ES-I3 (cell line): ENCODE results near the gene GNAI2.
A peak's percentile ranks its signal among the peaks of the same experiment; 100 is the strongest.

Experiments used
- H3K36me3 ChIP-seq: 2 replicates; pipeline ENCODE4 v1.6.1; 2013; ENCODE audit warnings: mild to moderate bottlenecking, low read length, control low read depth, moderate library complexity; ENCODE audit not compliant: insufficient read depth
- H3K4me1 ChIP-seq: 2 replicates; pipeline ENCODE4 v1.6.1; 2013; ENCODE audit warnings: mild to moderate bottlenecking, control low read depth, low read length; ENCODE audit not compliant: insufficient read depth
- H3K9ac ChIP-seq: 2 replicates; pipeline ENCODE4 v1.6.1; 2013; ENCODE audit warnings: low read depth, mild to moderate bottlenecking, low read length, moderate library complexity
- H3K9me3 ChIP-seq: 2 replicates; pipeline ENCODE4 v1.6.1; 2013; ENCODE audit warnings: mild to moderate bottlenecking, low read length, moderate library complexity; ENCODE audit not compliant: control insufficient read depth, insufficient read depth

Gene GNAI2

DNA sequence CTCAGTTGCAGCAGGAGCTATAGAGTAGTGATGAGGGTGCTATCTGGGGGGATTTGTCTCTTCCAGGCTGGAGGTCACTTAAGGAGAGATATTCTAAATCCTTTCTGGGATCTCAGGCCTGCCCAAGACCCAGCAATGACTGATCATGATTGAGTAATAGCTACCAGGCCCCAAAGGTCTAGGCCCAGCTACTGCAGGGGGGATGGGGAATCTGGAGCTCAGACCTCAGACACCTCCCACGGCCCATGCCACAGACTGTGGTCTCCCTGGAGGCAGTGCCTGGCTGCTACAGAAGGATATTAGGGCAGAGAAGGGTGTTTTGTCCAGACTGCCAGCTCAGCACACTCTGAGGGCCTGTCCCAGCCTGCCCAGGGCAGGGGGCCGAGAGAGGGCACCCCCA is 24.1 kb upstream of the GNAI2 start:
- H3K36me3 ChIP-seq = no peaks in the 10 kb centered on the region

DNA sequence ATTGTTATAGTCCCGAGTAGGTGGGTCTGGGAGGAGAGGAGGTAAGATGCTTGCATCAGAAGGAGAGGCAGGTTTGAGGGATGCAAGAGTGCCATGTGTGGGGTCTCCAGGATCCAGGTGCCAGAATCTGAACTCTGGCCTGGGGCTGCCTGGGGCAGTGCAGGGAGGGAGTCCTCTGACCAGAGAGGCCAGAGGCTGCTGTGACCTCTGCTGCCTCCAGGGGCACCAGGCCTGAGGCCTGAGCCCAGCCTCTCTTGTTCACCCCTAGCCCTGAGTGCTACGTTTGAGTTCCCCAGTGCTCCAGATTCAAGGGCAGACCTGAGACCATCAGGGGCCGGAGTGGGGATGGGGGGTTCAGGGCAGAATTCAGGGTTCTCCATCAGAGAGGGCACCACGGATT is 23.5 kb upstream of the GNAI2 start:
- H3K9ac ChIP-seq = no peak overlapping the region
- peaks cover 11% of the 10 kb centered on the region; the same call in 1 of the 2 replicates for H3K4me1 ChIP-seq
- H3K9me3 ChIP-seq = no peaks in the 10 kb centered on the region
- H3K36me3 ChIP-seq = no peaks in the 10 kb centered on the region

More for the DNA sequence above, 24.1 kb upstream of the GNAI2 start:
- Histone ChIP-seq H3K4me1 (peaks cover 11% of the 10 kb centered on the region; the same call in 1 of the 2 replicates), H3K9ac (no peak overlapping the region), H3K9me3 (no peaks in the 10 kb centered on the region)

DNA sequence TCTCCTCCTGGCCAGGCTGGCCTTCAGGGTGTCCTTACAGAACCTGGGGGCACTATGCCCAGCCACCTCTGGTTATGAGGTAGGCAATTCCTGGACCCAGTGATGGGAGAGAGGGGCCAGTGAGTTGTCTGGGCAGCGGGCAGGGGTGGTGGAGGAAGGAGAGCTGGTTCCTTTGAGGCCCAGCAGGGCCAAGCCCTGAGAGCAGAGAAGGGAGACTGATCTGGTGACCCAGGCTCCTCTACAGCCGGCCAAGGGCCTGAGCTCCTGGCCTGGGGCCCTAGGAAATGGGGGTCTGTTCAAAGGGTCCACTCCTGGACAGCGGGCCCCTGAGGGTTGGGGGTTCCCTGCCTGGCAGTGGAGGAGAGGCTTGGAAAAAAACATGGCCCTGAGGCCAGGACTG is 23.0 kb upstream of the GNAI2 start:
- Histone ChIP-seq H3K36me3 (no peaks in the 10 kb centered on the region), H3K9me3 (no peaks in the 10 kb centered on the region), H3K4me1 (peaks cover 11% of the 10 kb centered on the region; the same call in 1 of the 2 replicates), H3K9ac (no peak overlapping the region)

DNA sequence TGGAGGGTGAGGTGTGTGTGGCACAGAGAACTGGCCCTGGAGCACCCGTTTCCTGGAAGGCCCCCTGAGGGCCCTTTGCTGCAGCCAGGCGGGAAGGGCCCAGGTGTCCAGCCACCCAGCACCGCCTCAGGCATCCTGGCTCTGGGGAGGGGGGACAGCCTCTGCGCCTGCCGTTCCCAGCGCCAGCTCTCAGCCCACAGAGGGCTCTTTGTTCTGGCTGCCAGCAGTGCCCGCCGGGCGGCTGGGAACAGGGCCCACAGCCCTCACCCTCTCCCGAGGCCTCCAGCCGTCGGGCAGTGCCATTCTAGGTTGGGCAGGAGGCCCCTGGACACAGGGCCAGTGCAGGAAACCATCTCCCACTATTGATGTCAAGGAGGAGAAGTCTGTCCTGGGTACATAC is 22.6 kb upstream of the GNAI2 start:
- Histone ChIP-seq H3K36me3 (no peaks in the 10 kb centered on the region), H3K9me3 (no peaks in the 10 kb centered on the region), H3K9ac (no peak overlapping the region), H3K4me1 (peaks cover 11% of the 10 kb centered on the region; the same call in 1 of the 2 replicates)

DNA sequence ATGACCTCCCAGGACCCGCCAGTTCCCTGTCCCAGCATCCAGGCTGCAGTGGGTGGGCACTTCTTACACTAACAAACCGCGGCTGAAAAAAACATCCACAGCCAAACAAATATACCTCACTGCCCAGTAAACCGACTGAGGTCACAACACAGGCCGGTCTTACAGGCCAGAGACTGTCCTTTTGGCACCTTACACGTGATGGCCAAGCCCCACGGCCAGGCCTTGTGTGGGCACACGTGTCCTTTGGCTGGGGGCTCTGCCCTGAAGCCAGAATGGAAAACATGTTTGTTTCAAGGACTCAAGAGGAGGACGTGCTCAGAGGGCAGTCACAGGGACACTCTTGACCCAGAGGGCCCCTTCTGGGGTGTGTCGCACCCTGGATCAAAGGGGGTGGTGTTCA is 21.2 kb upstream of the GNAI2 start:
- no peaks in the 10 kb centered on the region for H3K9me3 ChIP-seq
- no peaks in the 10 kb centered on the region for H3K36me3 ChIP-seq
- no peak overlapping the region for H3K9ac ChIP-seq
- H3K4me1 ChIP-seq = peaks cover 11% of the 10 kb centered on the region; the same call in 1 of the 2 replicates

DNA sequence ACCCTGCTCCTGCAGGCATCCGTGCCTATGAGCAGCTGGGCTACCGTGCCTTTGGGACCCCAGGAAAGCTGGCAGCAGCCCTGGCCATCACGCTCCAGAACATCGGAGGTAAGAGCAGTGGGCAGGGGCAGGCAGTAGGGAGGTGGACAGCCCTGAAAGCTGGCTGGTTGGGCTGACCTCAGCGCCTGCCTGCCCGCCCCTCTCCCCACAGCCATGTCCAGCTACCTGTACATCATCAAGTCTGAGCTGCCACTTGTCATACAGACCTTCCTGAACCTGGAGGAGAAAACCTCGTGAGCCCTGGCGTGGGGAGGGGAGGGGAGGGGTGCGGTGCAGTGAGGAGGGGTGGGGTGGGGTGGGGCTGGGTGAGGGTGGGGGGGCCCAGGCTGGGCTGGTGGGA is 20.5 kb upstream of the GNAI2 start:
- Histone ChIP-seq H3K9ac (no peak overlapping the region), H3K36me3 (no peaks in the 10 kb centered on the region), H3K4me1 (peaks cover 8% of the 10 kb centered on the region; the same call in 1 of the 2 replicates), H3K9me3 (no peaks in the 10 kb centered on the region)

DNA sequence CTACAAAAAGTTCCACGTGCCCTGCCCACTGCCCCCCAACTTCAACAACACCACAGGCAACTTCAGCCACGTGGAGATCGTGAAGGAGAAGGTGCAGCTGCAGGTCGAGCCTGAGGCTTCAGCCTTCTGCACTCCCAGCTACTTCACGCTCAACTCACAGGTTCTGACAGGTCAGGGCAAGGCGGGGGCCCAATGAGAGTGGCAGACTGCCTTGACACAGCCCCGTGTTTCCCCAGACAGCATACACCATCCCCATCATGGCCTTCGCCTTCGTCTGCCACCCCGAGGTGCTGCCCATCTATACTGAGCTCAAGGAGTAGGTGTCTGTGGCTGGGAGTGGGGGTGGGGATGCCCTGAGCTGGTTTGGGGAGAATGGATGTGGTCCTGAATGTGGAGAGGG is 18.3 kb upstream of the GNAI2 start:
- H3K4me1 ChIP-seq = no peaks in the 10 kb centered on the region; the same call in 1 of the 2 replicates
- no peak overlapping the region for H3K9ac ChIP-seq
- H3K9me3 ChIP-seq = no peaks in the 10 kb centered on the region
- no peaks in the 10 kb centered on the region for H3K36me3 ChIP-seq

DNA sequence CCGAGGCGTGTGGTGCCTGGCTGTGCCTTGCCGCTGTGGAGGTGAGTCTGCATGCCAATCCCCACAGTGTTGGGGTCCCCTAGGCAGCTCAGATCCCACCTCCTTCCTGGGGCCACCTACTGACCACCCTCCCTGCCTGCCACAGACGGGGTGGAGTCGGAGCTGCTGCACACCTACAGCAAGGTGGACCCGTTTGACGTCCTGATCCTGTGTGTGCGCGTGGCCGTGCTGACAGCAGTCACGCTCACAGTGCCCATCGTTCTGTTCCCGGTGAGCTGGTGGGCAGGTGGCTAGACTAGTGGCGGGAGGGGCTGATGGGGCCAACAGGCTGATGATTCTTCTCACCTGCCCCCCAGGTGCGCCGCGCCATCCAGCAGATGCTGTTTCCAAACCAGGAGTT is 17.6 kb upstream of the GNAI2 start:
- Histone ChIP-seq H3K4me1 (no peaks in the 10 kb centered on the region; the same call in 1 of the 2 replicates), H3K9ac (no peak overlapping the region), H3K9me3 (no peaks in the 10 kb centered on the region), H3K36me3 (no peaks in the 10 kb centered on the region)

DNA sequence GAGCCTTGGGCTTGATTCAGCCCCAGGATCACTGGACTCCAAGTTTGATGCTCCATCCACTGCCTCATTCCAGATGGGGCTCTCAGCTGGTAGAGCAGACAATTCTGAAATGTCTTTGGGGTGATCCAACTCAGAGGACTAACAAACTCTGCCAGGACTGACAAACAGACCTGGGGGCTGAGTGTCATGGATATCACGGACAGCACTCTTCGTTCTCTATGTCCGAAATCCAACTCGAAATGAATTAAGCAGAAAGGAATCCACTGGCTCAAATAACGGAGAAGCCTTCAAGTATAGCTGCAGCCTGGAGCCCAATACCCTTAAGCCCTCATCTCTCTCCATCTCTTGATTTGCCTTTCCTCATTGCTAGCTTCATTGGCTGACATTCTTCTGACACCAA is 16.7 kb upstream of the GNAI2 start:
- Histone ChIP-seq H3K4me1 (no peaks in the 10 kb centered on the region; the same call in 1 of the 2 replicates), H3K9me3 (no peaks in the 10 kb centered on the region), H3K9ac (no peak overlapping the region), H3K36me3 (no peaks in the 10 kb centered on the region)

DNA sequence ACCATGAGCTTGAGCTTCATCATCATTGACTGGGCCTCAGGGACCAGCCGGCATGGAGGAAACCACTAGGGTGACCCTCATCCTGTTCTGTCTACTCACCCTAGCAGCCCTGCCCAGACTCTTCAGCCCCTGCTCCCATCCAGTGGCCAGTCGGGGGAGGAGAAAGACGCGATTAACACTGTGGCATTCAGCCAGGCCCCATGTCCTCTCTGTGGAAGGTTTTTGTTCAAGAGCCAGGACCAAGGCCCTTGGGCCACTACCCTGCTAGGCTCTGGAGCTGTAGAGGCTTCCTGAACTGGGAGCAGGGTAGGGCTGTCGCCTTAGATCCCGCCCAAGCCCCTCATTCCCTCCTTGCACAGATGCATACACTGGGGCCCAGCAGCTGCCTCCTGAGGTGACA is 15.9 kb upstream of the GNAI2 start:
- Histone ChIP-seq H3K9ac (no peak overlapping the region), H3K4me1 (no peaks in the 10 kb centered on the region; the same call in 1 of the 2 replicates), H3K9me3 (no peaks in the 10 kb centered on the region)

DNA sequence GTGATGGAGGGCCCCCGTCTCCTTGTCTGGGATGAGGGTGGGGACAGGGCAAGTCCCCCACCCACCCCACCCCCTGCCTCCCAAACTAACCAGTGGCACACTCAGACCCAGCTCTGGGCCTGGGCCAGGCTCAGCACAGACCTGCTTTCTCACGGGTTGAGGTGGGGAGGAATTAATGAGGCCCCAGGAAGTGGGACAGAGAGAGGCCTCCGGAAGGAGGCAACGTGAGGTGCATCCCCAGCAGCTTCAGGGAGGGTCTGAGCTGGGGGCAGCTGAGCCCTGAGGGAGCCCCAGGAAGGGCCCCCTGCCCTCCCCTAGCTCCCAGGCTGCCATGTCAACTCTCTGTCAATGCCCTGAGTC is 15.0 kb upstream of the GNAI2 start:
- H3K9ac ChIP-seq = no peak overlapping the region
- H3K4me1 ChIP-seq = no peaks in the 10 kb centered on the region; the same call in 1 of the 2 replicates
- no peaks in the 10 kb centered on the region for H3K9me3 ChIP-seq
- H3K36me3 ChIP-seq = no peaks in the 10 kb centered on the region

More for the DNA sequence above, 15.9 kb upstream of the GNAI2 start:
- H3K36me3 ChIP-seq = no peaks in the 10 kb centered on the region

DNA sequence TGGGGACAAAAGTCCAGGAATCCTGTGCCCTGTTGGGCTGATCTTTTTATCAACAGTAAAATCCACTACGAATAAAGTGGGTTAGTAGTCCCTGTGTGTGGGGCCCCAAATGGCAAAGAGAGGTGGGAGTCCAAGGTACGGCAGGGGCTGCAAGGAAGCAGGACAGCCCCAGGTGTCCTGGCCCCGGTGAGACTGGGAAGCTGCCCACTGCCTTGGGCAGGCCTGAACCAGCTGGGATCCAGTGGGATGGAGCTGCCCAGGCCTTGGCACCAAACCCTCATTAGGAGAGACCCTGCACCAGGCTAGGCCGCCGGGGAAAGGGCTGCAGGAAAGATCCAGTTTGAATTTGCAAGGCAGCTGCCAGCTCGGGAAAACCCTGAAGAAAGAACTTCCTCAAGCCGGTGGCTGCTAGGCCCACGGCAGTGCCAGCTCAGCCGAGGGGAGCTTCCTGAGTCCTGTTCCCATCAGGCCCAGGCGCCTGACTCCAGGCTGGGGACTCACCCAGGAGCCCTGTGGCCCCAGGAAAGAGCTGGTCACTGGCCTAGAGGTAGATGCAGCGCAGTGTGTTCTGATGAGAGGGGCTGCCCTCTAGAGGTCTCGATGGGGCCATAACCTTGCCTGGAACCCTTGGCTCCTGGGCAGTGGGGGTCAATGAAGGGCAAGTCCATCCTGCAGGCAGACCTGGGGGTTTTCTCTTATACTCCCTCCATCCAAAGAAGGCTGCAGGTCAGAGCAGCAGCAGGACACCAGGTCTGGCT is 14.4 kb upstream of the GNAI2 start:
- Histone ChIP-seq H3K9me3 (no peaks in the 10 kb centered on the region), H3K9ac (no peak overlapping the region; the same call in 1 of the 2 replicates), H3K36me3 (no peaks in the 10 kb centered on the region), H3K4me1 (no peaks in the 10 kb centered on the region; the same call in 1 of the 2 replicates)

DNA sequence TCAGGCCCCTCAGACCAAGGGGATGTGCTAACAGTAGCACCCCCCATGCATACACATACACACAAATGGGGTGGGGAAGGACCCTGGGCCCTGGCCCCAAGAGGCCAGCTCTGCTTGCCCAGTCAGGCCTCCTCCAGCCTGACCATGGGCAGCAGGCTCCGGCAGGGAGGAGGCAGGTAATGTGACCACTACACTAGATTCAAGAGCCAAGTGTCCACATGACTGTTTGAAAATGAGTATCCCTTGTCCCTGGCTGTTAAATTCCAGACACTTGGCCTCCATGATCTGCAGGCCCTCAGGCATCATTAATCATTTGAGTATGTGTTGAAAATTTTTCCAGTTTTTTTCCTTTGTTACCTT is 13.9 kb upstream of the GNAI2 start:
- Histone ChIP-seq H3K4me1 (no peaks in the 10 kb centered on the region; the same call in 1 of the 2 replicates), H3K36me3 (no peaks in the 10 kb centered on the region), H3K9me3 (no peaks in the 10 kb centered on the region), H3K9ac (no peak overlapping the region)

DNA sequence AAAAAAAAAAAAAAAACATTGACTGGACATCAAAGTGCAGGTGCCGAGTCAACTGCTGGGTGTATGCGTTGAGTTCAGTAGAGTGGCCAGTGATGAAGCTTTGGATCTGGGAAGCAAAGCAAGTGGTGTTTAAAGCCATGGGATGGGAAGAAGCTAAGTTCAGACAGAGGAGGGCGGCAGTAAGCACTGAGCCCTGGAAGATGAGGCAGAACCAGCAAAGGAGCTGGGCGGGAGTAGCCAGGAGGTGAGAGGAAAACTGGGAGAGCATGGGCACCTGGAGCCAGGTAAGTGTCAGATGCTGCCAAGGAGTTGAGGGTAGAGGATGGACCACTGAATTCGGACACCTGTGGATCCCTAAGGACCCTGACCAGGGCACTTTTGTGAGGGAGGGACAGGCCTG is 11.4 kb upstream of the GNAI2 start:
- Histone ChIP-seq H3K9me3 (no peaks in the 10 kb centered on the region), H3K4me1 (peaks cover 10% of the 10 kb centered on the region), H3K9ac (no peak overlapping the region), H3K36me3 (no peaks in the 10 kb centered on the region)

DNA sequence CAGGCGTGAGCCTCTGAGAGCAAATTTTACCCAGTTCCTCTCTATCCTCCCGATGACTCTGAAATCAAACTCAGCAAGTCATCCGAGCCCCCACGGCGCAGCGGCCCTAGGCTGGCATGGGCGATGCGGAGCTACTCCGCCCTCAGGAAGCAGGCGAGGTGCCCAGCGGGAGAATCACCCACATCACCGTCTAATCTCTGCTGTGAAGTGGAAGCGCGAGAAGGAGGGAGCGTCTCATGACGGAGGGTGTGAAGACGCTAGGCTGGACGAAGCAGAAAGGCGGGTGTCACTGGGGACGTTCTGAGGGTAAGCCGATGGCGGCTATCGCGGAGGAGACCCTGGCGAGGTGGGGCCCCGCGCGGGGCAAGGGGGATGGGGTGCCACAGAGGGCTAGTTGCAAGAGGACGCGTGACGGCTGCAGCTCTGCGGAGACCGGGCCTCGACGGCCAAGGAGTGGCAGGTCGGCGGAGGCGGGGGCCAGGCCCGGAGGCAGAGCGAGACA is 9.1 kb upstream of the GNAI2 start:
- Histone ChIP-seq H3K9me3 (no peaks in the 10 kb centered on the region), H3K9ac (peak overlapping the region; percentile 36), H3K36me3 (no peaks in the 10 kb centered on the region), H3K4me1 (peaks cover 10% of the 10 kb centered on the region)
